Measurements from ENCODE around the gene IDI2.

The IDI2 gene

DNA sequence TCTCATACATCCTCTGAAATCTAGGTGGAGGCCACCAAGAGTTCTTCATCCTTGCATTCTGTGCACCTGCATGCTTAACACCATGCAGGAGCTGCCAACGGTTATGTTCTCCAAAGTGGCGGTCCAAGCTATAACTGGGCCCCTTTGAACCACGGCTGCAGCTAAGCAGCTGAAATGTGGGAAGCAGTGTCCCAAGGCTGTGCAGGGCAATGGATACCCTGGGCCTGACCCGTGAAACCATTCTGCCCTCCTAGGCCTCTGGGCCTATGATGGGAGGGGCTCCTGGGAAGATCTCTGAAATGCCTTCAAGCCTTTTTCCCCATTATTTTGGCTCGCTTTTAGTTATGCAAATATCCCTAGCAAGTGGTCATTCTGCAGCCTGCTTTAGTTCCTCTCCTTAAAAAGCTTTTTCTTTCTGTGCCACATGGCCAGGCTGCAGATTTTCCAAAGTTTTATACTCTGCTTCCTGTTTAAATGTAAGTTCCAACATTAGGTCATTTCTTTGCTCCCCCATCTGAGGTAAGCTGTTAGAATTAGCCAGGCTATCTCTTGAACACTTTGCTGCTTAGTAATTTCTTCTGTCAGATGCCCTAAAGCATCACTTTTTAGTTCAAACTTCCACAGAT lies 45.1 kb downstream of the IDI2 start:
- DNase-seq (ENCODE audit: low spot score) = no peak

GRCh38 chr10:978826-979421 lies 46.7 kb downstream of the IDI2 start:
- DNase-seq (ENCODE audit: low spot score) = no peak

GRCh38 chr10:976316-976715 lies 49.3 kb downstream of the IDI2 start:
- no peak for DNase-seq (ENCODE audit: low spot score)

GRCh38 chr10:974785-975074 lies 50.9 kb downstream of the IDI2 start:
- DNase-seq (ENCODE audit: low spot score) = no peak

- no peak for DNase-seq (ENCODE audit: low spot score)
Measured at GRCh38 chr10:974038-974784, 51.4 kb downstream of the IDI2 start.

DNA sequence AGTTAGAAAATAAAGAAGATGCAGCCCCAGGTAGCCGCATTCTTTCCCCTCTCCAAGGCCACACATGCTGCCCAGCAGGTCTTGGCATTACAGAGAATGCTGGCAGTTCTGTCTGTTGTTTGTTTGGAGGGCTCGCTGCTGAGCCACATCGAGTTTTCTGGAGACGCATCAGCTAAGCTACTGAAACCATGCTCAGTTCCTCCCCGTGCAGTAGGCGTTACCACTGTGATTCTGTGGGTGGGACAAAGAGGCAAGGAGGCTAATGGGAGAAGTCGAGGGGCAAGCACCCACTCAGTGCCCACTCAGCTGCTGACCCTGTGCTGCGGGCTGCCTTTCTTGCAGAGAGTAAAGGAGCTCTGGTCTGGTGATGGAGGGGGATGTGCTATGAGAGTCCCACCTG lies 52.9 kb downstream of the IDI2 start:
- no peak for DNase-seq (ENCODE audit: low spot score)

DNA sequence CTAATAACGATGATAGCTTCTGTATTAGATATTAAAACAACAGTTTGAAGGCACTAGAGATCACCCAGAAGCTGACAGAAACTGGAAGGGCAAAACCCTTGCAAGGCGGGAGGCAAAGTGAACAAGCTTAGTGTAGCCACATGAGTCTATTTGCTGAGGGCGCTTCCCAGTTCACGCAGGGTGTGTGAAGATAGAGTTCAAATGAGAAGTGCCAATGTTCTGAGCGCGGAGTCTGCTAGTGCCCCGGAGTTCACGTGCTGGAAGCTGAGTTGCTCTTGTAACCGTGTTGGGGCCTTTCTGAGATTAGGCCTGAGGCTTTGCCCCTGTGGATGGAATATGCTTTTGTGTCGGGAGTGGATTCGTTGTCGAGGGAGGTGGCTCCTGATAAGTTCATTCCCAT lies 54.0 kb downstream of the IDI2 start:
- DNase-seq (ENCODE audit: low spot score) = no peak

- no peak for DNase-seq (ENCODE audit: low spot score)
Measured at GRCh38 chr10:971150-971542, 54.5 kb downstream of the IDI2 start.

DNA sequence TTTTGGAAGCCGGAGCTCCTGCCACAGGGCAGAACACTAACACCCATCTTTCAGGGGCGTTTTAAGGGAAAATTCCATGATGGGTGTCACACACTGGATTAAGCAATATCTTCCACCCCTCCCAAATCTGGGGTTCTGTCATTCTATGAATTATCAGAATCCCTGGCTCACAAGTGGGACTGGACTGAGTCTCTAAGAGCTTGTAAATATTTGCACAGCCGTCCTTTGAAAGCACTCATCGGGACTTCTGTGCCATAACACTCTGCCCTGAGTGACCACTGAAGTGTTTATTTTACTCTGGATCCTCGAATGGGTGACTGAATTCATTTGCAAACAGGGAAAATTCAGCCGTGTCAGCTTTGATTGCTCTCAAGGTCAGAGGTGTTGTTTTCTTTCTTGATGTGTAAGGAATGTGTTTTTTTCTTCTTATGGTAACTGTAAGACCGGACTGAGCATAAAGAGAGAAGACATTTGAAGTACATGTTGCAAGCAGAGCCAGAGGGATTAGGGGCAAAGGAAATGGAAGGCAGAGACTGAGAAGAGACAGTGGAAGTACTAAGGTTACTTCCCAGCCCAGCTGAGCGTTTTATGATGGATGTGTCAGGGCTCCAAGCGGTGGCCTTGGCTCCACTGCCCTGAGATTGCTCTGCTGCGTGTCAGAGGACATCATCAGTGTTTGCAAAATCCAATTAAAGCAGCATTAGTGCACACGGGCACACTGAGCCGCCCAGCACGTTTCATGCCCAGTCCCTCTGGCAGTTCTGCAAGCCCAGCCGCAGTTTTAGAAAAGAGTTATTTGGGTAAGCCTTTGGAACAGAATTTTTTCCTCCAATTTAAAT lies 55.1 kb downstream of the IDI2 start:
- no peak for DNase-seq (ENCODE audit: low spot score)

DNA sequence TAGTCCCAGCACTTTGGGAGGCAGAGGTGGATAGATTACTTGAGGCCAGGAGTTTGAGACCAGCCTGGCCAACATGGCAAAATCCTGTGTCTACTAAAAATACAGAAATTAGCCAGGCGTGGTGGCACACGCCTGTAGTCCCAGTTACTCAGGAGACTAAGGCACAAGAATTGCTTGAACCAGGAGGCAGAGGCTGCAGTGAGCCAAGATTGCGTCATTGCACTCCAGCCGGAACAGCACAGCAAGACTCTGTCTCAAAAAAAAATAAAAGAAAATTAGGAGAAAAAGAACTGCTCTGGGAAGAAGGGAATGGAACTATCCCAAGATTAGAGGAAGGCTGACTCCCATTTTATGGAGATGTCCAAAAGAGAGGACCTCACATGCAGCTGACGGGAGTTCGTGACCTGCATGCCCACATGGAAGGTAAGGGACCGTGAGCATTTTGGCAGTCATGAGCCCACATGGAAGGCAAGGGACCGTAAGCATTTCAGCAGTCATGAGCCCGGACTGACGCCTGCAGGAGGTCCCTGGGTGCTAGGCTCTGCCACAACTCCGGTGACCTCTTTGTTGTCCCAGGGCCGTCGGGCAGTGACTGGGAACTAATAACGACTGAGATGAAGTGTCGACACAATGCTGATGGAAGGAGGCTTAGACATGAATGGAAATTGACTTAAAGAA lies 56.0 kb downstream of the IDI2 start:
- no peak for DNase-seq (ENCODE audit: low spot score)

Measured in hematopoietic multipotent progenitor cell treated with erythropoietin and hydrocortisone succinate and interleukin-3 and kit ligand, for 17 days (in vitro differentiated cells).